Endothelial cell of umbilical vein (primary cell): ENCODE measurements around the gene ELF4. TPM values are rescaled to one million over a fixed set of nuclear protein-coding genes. Genes with fewer than 3 reads are reported as not detected.

Experiments used
- BruUV-seq: library from RNA; stranded (reverse); fragments of 400-500 nt; replicated peaks from 2 replicates; lab custom pipeline; 2021; lab: Mats Ljungman, UMichigan
- CTCF ChIA-PET: fragments of 300-600, 350-600 bp; sonication (Branson Sonifier 250); formaldehyde crosslinking; loops from one replicate; lab custom pipeline; 2021; ENCODE audit warnings: antibody characterized with exemption, inconsistent platforms; lab: Charles Lee
- POLR2A ChIA-PET: fragments of 300-600, 350-600 bp; sonication (Branson Sonifier 250); formaldehyde crosslinking; loops from one replicate; lab custom pipeline; 2021; ENCODE audit warnings: antibody characterized with exemption, inconsistent platforms; lab: Charles Lee
- DNase-seq: peaks from one replicate; pipeline ENCODE4 v3.0.0-alpha.2; 2011; ENCODE audit warnings: low read depth, low spot score
- FAIRE-seq: peaks from 2 replicates; lab custom pipeline; 2011; peaks lifted over from hg19 to GRCh38; lab: Jason Lieb, UNC
- H2AFZ ChIP-seq: 2 replicates; pipeline ENCODE4 v1.6.0; 2012; ENCODE audit warnings: low read depth, low read length, control low read depth, inconsistent platforms
- H3K27ac ChIP-seq: 2 replicates; pipeline ENCODE4 v1.5.1; 2011; ENCODE audit warnings: low read depth, mild to moderate bottlenecking, control low read depth, low read length, moderate library complexity; ENCODE audit not compliant: insufficient read depth
- H3K27me3 ChIP-seq, 2 experiments: 2 replicates each; pipeline versions ENCODE4 v1.6.0 to v1.6.1; 2011; ENCODE audit warnings: low read length in 2 of 2, mixed read lengths in 1 of 2; ENCODE audit not compliant: control insufficient read depth in 2 of 2, insufficient read depth in 2 of 2
- H3K36me3 ChIP-seq, 2 experiments: 2 replicates in 1 of 2; 3 replicates in 1 of 2; pipeline ENCODE4 v1.5.1; 2011; ENCODE audit warnings: low read length in 2 of 2, mild to moderate bottlenecking in 1 of 2, moderate library complexity in 1 of 2; ENCODE audit not compliant: control insufficient read depth in 2 of 2, insufficient read depth in 2 of 2; ENCODE audit errors: extremely low read depth in 1 of 2
- H3K4me1 ChIP-seq: 3 replicates; pipeline ENCODE4 v1.5.1; 2011; ENCODE audit warnings: mild to moderate bottlenecking, low read length; ENCODE audit not compliant: control insufficient read depth, insufficient read depth; ENCODE audit errors: extremely low read depth
- H3K4me2 ChIP-seq: 2 replicates; pipeline ENCODE4 v1.6.1; 2011; ENCODE audit warnings: low read length, control low read depth, mixed read lengths; ENCODE audit not compliant: insufficient read depth
- H3K4me3 ChIP-seq, 3 experiments: fragments of 200-600 bp in 1 of 3; sonication (generic), shearing (Covaris generic) in 1 of 3; replicated peaks in 1 of 3; 2 replicates each; pipeline ENCODE4 v1.5.1; 2011 to 2016; ENCODE audit warnings: control low read depth in 3 of 3, low read length in 3 of 3, mild to moderate bottlenecking in 2 of 3, inconsistent platforms in 1 of 3, low read depth in 1 of 3, moderate library complexity in 1 of 3; ENCODE audit not compliant: insufficient read depth in 1 of 3
- H3K79me2 ChIP-seq: 2 replicates; pipeline ENCODE4 v1.6.0; 2012; ENCODE audit warnings: low read length, inconsistent platforms; ENCODE audit not compliant: control insufficient read depth, insufficient read depth
- H3K9ac ChIP-seq: replicated peaks from 2 replicates; pipeline ENCODE3; 2011; ENCODE audit warnings: low read length, control low read depth; ENCODE audit not compliant: insufficient read depth; ENCODE audit errors: extremely low read depth
- H3K9me1 ChIP-seq: replicated peaks from 3 replicates; pipeline ENCODE4 v1.6.0; 2011; ENCODE audit warnings: mild to moderate bottlenecking, low read length; ENCODE audit not compliant: control insufficient read depth, insufficient read depth; ENCODE audit errors: extremely low read depth
- H3K9me3 ChIP-seq: replicated peaks from 2 replicates; pipeline ENCODE4 v1.5.1; 2012; ENCODE audit warnings: low read length, inconsistent platforms; ENCODE audit not compliant: control insufficient read depth, insufficient read depth
- H4K20me1 ChIP-seq: replicated peaks from 2 replicates; pipeline ENCODE3; 2011; ENCODE audit warnings: mild to moderate bottlenecking, low read length; ENCODE audit not compliant: control insufficient read depth, insufficient read depth; ENCODE audit errors: extremely low read depth
- CTCF ChIP-seq, 2 donors: IDR thresholded peaks; 1 replicate in 1 of 2; 2 replicates in 1 of 2; pipeline ENCODE4 v1.5.1; 2011; ENCODE audit warnings: low read length in 2 of 2, mild to moderate bottlenecking in 2 of 2, moderate library complexity in 2 of 2, control low read depth in 1 of 2, inconsistent platforms in 1 of 2, low read depth in 1 of 2; ENCODE audit not compliant: insufficient read depth in 1 of 2; ENCODE audit errors: extremely low read depth in 1 of 2
- EZH2 ChIP-seq: IDR thresholded peaks from 2 replicates; pipeline ENCODE4 v1.6.1; 2012; ENCODE audit warnings: borderline replicate concordance, low read depth, mild to moderate bottlenecking, moderate library complexity, low read length, inconsistent platforms; ENCODE audit not compliant: severe bottlenecking
- FOS ChIP-seq: IDR thresholded peaks from 2 replicates; pipeline ENCODE4 v1.6.1; 2011; ENCODE audit warnings: mild to moderate bottlenecking, low read length, moderate library complexity, borderline replicate concordance; ENCODE audit not compliant: insufficient read depth
- GATA2 ChIP-seq: IDR thresholded peaks from 2 replicates; pipeline ENCODE4 v1.7.0; 2011; ENCODE audit warnings: low read depth, mild to moderate bottlenecking, moderate library complexity, mixed read lengths, low read length; ENCODE audit not compliant: insufficient read length, insufficient read depth
- JUN ChIP-seq: IDR thresholded peaks from 2 replicates; pipeline ENCODE4 v1.6.1; 2011; ENCODE audit warnings: borderline replicate concordance, low read depth; ENCODE audit not compliant: insufficient read length, insufficient read depth
- MAX ChIP-seq: IDR thresholded peaks from 2 replicates; pipeline ENCODE4 v1.6.1; 2011; ENCODE audit not compliant: insufficient read depth, insufficient read length
- MYC ChIP-seq: IDR thresholded peaks from one replicate; pipeline ENCODE4 v1.6.1; 2011; ENCODE audit warnings: mild to moderate bottlenecking, low read depth, low read length
- POLR2A ChIP-seq: IDR thresholded peaks from 2 replicates; pipeline ENCODE4 v1.6.1; 2012; ENCODE audit warnings: low read depth, mild to moderate bottlenecking, control low read depth, low read length
- POLR2AphosphoS5 ChIP-seq: IDR thresholded peaks from 2 replicates; pipeline ENCODE4 v1.6.1; 2012; ENCODE audit warnings: low read depth, mild to moderate bottlenecking, control low read depth, low read length, moderate library complexity; ENCODE audit not compliant: insufficient read depth
- dilution Hi-C: fragments of 300-500 bp; cut with MboI; formaldehyde crosslinking; loops from one replicate; pipeline ENCODE4 v1.15.0; 2019; ENCODE audit warnings: low sequenced_read_pairs; ENCODE audit not compliant: extremely low pct_ligation_motif_present
- intact Hi-C: fragments of 100-400 bp; cut with micrococcal nuclease; formaldehyde crosslinking; loops from one replicate; pipeline ENCODE4 v1.10.0; 2022
- polyA plus RNA-seq, 4 experiments: library from polyadenylated mRNA; depleted of rRNA in 3 of 4; stranded (reverse) in 3 of 4; unstranded in 1 of 4; fragments of >200 nt; gene quantifications; 2 replicates each; pipeline versions ENCODE4 v1.2.1 to v1.2.3, GENCODE V29; 2011 to 2012; ENCODE audit warnings: missing spikeins in 1 of 4
- total RNA-seq: library from RNA; stranded (reverse); gene quantifications from 2 replicates; pipeline ENCODE4 v1.2.3, GENCODE V29; 2021

Gene ELF4
- total and polyA plus RNA-seq, 2 donors (not counting 3 experiments of a cell fraction or from before 2014, with no cell fraction given) = 31.9 to 33.4 TPM

- ChIA-PET POLR2A (no interaction called here), CTCF (no interaction called here)
- intact Hi-C loops = no loop called here
- TF ChIP-seq MAX = no peak
- TF ChIP-seq CTCF (IDR thresholded peaks at IDR 0.05; ENCODE audit: extremely low read depth in 1 of 2, insufficient read depth in 1 of 2, low read depth in 1 of 2, low read length in 2 of 2) = no peak
- TF ChIP-seq POLR2AphosphoS5 = no peak
- no peak for TF ChIP-seq GATA2
- TF ChIP-seq JUN = no peak
- no peak for TF ChIP-seq FOS
- TF ChIP-seq MYC = no peak
- TF ChIP-seq POLR2A = no peak
- TF ChIP-seq EZH2 = no peak
- FAIRE-seq = no peak
- dilution Hi-C loops = no loop called here
- Histone ChIP-seq H3K4me2 (no peak overlapping the region), H3K4me3 (no peak overlapping the region), H3K4me1 (peaks cover 42% of the 10 kb centered on the region), H3K9ac (no peak overlapping the region), H4K20me1 (no peaks in the 10 kb centered on the region), H3K27ac (no peak overlapping the region), H3K36me3 (peaks cover 0 to 3% of the 10 kb centered on the region in 2 experiments), H3K9me1 (no peaks in the 10 kb centered on the region), H3K27me3 (no peaks in the 10 kb centered on the region), H3K79me2 (peaks cover 40% of the 10 kb centered on the region), H2AFZ (no peak overlapping the region), H3K9me3 (no peaks in the 10 kb centered on the region)
- no TSS peak for BruUV-seq
- no peak for DNase-seq
Observed at GRCh38 chrX:130083107-130083490, 27.2 kb downstream of the ELF4 start.
